ENCODE data around the gene TEX264. TPM values are rescaled to one million over a fixed set of nuclear protein-coding genes. Genes with fewer than 3 reads are reported as not detected.

TEX264 gene
- total RNA-seq: 55.3 and 64.9 TPM in 2 replicates

DNA sequence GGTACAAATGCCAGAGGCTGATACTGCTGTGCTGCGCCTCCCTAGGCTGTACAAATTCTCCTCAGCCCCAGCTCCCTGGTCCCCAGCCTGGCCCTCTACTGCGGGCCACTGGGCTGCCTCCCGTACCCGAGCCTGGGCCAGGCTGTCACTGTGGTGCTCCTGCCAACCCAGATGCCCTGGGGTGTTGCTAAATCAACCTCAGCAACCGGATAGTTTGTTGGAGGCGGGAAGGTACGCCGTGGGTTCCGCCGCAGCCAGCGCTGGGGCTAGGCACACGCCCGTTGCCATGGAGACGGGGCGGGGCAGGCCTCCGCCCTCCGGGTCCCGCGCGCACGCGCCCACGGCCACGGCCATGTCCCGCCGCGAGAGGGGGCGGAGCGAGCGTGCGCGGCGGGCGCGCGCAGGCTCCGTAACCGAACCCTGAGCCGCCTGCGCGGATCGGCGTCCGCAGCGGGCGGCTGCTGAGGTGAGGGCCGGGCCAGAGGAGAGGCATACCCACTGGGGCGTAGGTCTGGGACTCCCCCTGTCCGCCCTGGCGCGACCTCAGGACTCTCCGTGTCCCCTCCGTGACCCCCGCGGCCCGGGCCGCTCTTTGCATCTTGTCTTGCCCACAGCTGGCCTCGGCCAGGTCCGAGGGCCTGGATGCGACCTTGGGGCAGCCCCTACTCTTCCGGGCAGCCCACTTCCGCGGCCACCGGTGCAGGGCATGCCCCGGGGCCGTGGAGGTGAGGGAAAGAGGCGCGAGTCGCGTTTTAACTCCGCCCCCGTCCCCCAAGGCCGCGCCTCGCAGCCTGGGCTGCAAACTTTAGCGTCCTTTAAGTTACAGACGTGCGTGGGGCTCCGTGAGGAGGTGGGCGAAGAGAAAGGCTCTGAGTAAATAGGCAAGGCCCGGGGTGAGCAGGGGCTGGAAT, at the start of gene TEX264:
TEX264 (plus strand) TSS at position 430 of the 911 bp plus-strand sequence. CDS start 3,053 bp downstream, outside the sequence.

GRCh38 chr3:51706788-51707731, 36.0 kb downstream of the TEX264 start, which contains the start of gene GRM2:
Gene GRM2, plus strand, starts transcription at chr3:51707068. Its CDS starts 1,916 bp downstream, at chr3:51708984.

Other genes with a start within 250 kb of the TEX264 start
- 5.5 and 8.9 TPM in 2 replicates for gene DCAF1, start 171.2 kb upstream of the TEX264 start, total RNA-seq
- gene RAD54L2, start 132.5 kb upstream of the TEX264 start, total RNA-seq: 7.8 and 9.2 TPM in 2 replicates
- gene GRM2, start 35.8 kb downstream of the TEX264 start, total RNA-seq: not detected in 2 replicates
- not detected in 2 replicates for gene IQCF6, start 108.0 kb downstream of the TEX264 start, total RNA-seq
- gene IQCF2, start 190.4 kb downstream of the TEX264 start, total RNA-seq: not detected in 2 replicates
- gene IQCF5, start 204.3 kb downstream of the TEX264 start, total RNA-seq: not detected in 2 replicates
- gene IQCF1, start 232.1 kb downstream of the TEX264 start, total RNA-seq: not detected in 2 replicates

Data from myometrial cell (primary cell).